Astrocyte of the hippocampus (primary cell): ENCODE data around the gene MELTF.
"Not testable (repeated sequence)": the region's sequence is repeated elsewhere in the genome, so short reads cannot be mapped to it uniquely, and the experiment has no call there.

Source experiments
- DNase-seq: peaks from one replicate; pipeline ENCODE4 v3.0.0; 2011; ENCODE audit warnings: low read depth, low spot score

MELTF gene

DNA sequence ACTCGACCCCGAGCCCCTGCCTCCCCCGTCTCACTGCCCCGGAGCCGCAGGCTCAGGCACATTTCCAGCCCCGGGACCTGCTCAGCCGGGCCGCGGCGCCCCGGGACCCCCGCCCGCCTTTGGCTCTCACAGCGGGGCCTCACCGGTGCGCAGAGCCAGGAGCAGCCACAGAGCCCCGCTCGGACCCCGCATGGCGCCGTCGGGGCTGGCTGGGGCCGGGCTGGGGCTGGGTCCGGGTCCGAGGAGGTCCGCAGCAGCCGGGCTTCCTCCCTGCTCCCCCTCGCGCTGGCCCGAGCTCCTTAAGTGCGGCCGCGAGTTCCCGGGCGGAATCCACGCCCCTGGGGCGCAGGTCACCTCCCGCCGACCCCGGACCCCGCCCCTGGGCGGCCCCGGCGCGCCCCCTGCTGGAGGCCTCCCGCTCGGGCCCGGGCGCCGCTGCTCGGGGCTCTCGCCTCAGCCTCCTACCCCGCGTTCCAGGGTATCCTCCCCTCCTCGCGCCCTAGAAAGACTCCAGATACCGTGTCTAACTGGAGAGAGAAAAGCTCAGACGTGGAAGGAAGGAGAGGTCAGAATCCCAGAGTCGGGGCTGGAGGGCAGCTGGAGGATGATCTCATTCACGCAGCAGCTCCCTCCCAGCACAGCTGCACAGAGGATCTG is at the start of gene MELTF:
MELTF (minus strand) TSS at position 307 of the 657 bp plus-strand sequence; CDS start at position 192, 115 bp downstream.
- peak; percentile 81 for DNase-seq

DNA sequence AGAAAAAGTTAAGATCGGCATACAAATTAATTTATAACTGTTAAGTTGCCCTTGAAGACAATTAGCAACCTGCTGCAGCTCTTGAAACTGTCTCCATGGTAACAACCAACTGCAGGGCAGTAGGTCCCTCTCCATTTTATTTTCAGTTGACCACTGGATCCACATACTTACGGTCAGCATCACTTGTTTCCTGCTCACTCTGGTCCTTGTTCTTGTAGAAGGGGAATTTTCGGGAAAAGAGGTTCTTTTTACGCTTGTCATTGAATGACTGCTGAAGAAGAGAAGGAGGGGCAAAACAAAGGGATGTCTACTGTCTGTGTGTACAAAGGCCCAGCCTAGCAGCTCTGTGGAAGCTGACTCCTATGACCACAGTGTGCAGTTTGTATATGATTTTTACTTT is 46.8 kb upstream of the MELTF start:
- peak; percentile 15 for DNase-seq

DNA sequence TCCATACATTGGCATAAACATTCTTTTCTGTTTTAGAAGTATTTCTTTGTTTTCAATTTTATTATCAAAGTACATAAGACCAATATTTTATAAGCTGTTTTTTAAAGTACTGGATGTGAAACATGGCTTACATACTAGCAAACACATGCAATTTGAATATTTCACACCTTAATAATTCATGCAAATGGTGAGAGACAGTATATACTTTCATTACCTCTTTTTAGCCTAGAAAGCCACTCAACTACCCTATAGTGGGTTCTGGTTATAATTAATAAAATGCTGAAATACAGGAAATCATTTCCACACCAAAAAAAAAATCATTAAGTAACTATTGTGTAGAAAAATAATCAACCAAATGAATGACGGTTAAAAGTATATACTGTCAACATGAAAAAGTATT is 38.5 kb upstream of the MELTF start:
- no peak for DNase-seq

DNA sequence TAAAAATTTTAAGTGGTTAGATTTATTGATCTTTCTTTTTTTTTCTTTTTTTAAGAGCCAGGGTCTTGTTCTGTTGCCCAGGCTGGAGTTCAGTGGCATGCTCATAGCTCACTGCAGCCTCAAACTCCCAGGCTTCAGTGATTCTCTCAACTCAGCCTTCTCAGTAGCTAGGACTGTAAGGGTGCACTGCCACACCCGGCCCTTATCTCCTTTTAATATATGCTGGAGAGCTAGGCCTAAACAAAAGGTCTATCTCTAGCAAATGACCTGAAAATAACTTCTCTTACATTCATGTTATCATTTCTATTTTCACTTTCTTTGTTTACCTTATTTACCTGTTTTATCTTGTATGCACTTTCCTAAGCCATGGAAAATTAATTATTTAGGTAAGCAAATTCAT is 35.2 kb upstream of the MELTF start:
- DNase-seq, result no peak

DNA sequence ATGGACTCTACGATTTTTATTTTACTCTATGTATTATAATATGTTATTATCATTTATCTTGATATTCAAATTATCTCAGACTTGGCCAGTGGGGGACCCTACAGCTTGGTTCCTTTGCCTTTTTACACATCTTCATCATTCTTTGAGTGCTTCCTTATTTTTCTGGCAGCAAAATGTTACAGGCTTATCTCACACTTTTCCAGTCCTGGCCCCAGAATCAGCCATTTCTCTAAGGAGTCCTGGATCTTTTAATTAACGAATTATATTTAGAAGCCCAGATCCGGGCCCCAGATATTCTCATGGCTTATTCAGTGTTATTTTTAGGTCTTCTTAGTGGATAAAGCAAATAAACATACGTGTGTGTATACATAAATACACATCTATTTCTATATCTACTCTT is 32.8 kb upstream of the MELTF start:
- DNase-seq, result no peak

DNA sequence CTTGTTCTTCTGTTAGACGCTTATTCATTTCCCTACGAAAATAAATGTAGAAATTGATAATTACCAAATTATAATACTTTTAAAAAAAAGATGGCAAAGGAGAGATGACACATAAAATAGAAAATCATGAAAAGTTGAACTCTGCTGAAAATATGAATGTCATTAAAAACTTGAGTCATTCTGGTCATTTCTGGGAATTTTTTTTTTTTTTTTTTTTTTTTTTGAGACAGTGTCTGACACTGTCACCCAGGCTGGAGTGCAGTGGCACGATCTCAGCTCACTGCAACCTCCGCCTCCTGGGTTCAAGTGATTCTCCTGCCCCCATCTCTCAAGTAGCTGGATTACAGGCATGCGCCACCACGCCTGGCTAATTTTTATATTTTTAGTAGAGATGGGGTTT is 22.0 kb upstream of the MELTF start:
- DNase-seq, result not testable (repeated sequence)

DNA sequence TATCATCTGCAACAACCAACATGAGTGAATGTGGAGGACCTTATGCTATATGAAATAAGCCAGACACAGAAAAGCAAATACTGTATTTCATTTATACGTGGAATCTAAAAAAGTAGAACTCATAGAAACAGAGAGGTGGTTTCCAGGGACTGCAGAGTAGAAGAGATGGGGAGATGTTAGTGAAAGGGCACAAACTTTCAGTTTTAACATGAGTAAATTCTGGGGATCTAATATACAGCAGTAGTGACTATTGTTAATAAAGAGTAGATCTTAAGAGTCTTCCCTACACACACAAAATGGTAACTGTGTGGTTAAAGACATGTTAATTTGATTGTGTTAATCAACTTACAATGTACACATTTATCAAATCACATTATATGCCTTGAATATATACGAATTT is 20.9 kb upstream of the MELTF start:
- no peak for DNase-seq

DNA sequence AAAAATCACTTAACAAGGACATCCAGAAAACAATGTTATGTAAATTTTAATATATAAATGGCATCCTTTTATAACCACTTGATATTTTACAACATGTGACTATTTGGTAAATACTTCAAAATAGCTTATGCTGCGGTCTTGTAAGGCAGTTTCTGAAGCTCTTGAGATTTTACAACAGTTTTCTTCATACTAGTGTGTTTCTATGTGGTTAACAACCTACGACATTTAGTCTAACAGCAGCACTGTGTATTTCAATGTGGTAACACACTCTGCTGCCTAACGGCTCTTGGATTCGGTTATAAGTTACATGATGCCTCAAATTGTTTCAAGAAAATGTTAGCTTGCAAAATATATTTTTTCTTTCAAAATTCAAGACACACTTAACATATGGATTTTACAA is 12.9 kb upstream of the MELTF start:
- no peak for DNase-seq

DNA sequence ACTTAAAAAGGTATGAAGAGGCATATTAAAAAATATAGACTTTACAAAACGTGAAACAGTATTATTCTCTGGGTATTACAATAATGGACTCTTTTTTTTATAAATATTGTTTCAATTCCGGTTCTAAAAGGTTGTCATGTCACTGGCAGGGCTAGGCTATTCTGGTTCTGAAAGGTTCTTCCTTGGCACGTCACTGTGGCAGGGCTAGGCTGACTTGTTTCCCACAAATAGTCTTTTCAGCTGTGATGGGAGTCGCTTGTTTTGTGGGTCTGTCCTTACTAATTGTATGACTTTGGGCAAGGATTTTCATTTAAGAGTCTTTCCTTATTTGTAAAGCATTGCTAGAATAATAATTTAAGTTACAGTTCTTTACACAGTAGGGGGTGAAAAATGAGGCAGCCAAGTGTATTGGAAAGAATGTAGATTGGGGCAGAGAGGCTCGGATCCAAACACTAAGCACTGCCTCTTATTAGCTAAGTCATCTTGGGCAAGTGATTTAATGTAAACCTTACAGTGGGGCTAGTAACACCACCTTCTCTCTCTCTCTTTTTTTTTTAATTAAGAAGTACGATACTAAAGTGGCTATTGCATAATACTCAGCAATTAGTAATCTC is 12.4 kb upstream of the MELTF start:
- DNase-seq, result peak; percentile 62

DNA sequence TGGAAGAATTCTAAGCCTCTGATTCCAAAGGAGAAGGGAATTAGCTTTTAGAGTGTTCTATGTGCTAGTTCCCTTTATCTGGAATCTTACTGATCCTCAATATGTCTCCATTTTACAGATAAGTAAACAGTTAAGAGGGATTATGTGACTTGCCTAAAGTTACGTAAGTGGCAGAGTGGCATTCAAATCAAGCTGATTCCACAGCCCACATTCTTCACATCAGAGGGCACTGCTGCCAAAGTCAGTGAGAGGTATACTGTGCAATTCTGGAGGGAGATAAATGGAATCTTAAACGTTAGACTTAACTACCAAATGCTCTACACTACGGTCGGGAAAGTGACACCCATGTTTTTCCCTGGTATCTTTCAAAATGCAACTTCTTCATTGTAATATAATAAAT is 11.0 kb upstream of the MELTF start:
- DNase-seq, result no peak

DNA sequence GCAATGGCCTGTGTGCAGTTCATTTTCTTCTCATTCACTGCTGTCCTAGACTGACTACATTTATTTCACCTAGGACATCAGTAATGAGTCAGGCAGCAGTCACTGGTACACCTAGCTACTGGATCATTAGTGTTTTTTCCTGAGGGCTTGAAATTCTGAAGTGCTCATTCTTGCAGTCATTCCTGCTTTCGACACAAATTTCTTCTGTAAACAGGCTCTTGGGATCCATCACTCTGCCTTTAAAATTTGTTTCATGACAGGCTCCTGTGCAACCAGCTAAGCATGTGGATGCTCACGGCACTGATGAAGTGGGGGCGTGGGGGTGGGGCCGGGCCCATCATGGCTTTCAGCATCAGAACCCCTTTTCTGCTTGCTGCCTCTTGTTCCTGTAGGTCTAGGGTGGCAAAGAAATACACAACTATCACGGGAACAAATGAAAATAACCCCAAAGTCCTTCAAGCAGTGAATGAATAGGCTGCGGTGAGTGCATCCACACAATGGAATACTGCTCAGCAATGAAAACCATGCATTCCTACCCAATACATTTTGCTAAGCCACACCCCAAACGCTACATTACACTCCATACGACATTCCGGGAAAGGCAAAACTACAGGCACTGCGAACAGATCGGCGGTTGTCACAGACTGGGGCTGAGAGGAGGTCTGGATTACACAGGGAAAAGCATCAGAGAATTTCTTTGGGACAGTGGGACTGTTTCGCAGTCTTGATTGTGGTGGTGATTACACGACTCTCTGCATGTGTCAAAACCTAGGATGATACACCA is 9.3 kb upstream of the MELTF start:
- no peak for DNase-seq

DNA sequence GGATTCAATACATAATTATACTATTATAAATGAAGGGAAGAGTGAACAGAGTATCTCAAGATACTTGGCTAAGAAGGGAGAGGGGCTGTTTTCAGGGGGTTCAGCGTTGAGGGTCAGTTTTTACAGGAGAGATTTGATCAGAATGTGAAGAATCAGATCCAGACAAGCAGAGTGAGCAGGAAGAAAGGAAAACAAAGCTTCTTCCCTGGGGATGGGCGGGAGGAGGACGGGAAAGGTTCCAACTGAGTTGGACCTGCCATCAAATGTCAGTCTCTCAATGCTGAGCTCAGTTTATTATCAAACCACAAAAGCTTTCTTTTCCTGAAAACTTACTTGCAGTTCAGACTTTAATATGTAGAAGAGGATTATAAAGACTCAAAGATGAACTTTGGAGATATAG is 6.0 kb upstream of the MELTF start:
- no peak for DNase-seq

DNA sequence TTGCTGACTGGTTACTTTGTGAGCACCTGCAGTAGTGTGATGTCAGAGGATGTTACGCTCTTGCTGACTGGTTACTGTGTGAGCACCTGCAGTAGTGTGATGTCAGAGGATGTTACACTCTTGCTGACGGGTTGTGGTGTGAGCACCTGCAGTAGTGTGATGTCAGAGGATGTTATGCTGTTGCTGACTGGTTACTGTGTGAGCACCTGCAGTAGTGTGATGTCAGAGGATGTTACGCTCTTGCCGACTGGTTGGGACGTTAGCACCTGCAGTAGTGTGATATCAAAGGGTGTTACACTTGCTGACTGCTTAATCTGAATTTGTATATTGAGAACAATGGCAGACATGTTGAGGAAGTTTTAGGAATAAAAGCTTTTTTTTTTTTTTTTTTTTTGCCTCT is 5.2 kb upstream of the MELTF start:
- DNase-seq, result not testable (repeated sequence)

DNA sequence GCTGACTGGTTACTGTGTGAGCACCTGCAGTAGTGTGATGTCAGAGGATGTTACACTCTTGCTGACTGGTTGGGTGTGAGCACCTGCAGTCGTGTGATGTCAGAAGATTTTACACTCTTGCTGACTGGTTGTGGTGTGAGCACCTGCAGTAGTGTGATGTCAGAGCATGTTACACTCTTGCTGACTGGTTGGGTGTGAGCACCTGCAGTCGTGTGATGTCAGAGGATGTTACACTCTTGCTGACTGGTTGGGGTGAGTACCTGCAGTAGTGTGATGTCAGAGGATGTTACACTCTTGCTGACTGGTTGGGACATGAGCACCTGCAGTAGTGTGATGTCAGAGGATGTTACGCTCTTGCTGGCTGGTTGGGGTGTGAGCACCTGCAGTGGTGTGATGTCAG is 4.1 kb upstream of the MELTF start:
- DNase-seq, result not testable (repeated sequence)

DNA sequence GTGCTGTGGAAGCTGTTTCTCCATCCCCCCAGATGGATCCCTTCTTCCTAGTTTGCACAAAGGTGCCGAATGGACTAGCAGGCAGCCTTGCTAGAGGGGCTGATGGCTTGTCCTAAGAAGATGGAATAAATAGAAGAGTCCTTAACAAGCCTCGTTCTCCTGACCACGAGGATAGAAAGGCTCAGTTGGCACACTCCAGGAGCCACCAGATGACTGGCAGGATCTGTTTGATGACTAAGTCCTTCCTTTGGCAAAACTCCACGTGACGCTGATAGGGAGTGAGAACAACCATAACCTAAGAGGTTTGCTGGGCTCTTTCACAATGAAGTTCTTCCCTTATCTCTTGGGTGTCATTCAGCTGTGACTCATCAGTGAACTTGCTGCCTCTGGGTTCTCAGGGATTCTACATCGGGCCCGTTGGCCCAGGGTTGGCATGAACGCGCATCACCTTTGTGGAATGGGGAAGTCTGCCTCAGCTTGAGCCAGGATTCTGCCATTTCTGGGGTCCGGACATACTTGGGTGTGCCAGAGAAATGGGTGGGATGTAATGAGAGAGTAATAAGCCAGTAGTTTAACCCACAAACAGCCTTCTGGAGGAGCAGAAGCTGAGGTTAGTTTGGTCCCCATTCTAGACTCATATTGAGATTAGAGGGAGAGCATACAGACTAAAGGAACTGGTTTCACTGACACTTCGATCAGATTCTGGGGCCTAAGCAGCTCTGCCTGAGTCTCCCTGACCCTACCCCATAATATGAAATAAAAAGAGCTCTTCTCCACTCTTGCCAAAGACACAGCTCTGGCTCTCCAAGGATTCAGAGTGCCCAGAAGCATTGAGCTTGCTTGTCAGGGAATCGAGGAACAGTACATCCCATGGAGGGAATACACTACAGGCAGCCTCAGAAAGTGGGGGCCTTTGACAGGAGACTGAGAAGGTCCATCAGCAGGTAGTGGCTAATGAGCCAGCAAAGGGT is 2.0 kb upstream of the MELTF start:
- peak; percentile 94 for DNase-seq

DNA sequence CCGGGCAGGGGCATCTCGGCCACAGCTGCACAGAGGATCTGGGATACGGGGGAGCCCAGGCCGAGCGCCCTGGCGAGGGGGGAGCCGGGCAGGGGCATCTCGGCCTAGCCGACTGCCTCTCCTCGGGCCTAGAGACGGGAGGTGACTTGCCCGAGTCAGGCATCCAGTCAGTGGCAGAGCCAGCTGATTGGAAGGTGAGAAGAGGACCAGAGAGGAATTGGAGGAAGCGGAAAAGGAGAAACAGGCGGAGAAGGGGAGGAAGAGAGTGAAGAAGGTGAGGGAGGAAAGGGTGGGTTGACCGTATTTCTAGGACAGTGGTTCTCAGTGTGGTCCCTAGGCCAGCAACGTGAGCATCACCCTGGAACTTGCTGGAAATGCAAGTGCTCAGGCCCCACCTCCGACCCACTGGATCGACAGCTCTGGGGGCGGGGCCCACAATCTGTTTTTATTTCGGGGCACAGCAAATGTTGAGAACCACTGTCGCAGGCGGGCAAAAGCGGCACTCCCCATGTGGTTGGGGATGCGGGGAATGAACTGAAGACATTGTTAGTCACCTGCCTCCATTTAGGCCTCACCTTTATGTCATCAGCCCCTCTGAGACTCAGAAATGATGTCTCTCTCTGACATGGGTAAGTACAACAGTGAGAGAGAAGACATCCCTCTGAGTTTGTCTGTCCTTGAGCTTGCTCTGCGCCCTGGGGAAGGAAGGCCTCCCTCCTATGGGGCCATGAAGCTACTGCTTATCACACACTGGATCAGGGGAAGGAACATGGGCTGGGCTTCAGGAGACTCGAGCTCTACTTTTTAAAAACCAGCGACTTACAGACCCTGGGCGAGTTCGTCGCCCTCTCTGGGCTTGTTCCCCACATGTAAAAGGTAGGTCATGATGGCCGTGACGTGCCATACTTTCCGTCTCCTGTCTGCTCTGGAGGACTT is 1.0 kb upstream of the MELTF start:
- peak; percentile 38 for DNase-seq

DNA sequence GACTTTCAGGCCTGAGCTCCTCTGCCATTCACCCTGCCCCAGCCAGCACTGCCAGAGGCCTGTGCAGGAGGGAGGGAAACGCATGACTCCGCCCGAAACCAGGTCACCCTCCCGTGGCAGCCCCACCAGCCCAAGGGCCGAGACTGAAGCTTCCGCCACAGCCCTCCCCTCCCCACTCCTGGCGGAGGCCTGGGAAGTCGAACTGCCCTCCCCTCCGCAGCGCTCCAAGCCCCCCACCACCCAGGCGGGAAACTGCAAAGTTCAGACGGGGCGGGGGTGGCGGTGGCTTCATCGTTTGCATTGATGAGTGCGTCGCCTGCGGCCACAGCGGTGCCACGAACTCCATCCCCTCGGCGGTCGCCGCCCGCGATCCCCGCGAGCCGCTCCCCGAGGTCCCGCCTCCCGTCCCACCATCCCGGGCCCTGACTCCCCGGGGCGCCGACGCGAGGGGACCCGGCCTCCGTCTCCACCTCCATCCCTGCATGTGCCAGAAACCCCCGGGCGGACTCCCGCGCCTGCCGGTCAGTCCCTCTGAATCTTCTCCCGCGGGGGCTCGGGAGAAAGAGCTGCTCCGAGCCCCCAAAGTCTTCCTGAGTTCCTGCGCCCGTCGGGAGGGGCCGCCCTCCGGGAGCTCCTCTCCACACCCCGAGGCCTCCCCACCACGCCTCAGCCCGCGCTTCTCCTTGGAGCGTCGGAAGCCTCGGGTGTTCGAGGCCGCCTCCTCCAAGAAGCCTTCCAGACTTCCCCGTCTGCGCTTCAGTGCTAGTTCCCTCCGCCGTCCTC is 698 bp downstream of the MELTF start:
- DNase-seq, result peak; percentile 61

DNA sequence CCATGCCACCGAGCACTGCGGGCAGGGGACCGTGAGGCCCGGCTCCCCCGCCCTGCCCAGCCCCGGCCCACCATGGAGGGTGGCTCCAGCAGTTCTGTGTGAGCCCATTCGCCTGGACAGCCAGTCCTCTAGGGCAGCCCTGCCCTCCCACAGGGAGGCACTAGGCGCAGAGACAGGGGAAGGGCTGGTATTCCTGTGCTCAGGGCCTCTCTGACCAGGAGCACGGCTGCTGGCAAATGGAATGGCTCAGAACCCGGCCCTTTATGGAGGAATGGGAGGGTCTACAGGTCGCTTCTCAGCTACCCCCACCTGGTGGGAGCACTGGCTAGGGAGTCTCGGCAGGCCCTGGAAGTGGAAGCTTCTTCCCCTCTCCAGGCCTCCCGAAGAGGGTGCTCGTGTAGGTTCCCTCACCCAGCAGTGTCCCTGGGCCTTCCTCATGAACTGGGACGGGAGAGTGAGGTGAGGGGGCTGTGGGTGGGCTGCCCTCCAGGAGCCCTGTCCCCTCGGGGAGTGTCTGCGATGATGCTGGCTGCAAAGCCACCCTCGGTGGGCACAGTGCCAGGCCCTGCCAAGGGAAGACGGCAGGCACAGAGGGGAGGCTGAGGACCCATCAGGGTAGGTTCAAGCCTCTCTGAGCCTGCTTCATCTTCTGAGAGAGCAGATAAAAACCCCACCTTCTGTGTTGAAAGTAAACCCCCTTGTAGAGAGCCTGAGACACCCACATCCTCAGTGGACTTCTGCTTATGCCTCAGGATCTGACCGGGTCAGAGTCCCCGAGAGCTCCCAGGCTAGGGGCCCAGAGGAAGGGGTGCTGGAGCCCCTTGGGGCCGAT is 1.5 kb downstream of the MELTF start:
- DNase-seq, result peak; percentile 42
